Measurements from ENCODE around the gene BUB1B.
"Not testable (repeated sequence)": the region's sequence is repeated elsewhere in the genome, so short reads cannot be mapped to it uniquely, and the experiment has no call there.

The BUB1B gene

GRCh38 chr15:40130799-40131502 lies 29.9 kb upstream of the BUB1B start:
- H3K4me3 ChIP-seq, result no peak overlapping the region
- no peak overlapping the region for H3K27ac ChIP-seq
- TF ChIP-seq CTCF (IDR thresholded peaks at IDR 0.05), result no peak
- no peak for DNase-seq (ENCODE audit: low spot score)

GRCh38 chr15:40133544-40133943 lies 27.3 kb upstream of the BUB1B start:
- Histone ChIP-seq H3K27ac (no peak overlapping the region), H3K4me3 (no peak overlapping the region)
- no peak for TF ChIP-seq CTCF (IDR thresholded peaks at IDR 0.05)
- no peak for DNase-seq (ENCODE audit: low spot score)

- H3K27ac ChIP-seq, result no peak overlapping the region
- H3K4me3 ChIP-seq, result no peak overlapping the region
- TF ChIP-seq CTCF (IDR thresholded peaks at IDR 0.05), result no peak
- no peak for DNase-seq (ENCODE audit: low spot score)
These were observed 26.0 kb upstream of the BUB1B start for GRCh38 chr15:40134885-40135284.

GRCh38 chr15:40135846-40136450 lies 24.9 kb upstream of the BUB1B start:
- H3K27ac ChIP-seq; DNase-seq (ENCODE audit: low spot score); H3K4me3 ChIP-seq: not testable (repeated sequence)

- no peak for DNase-seq (ENCODE audit: low spot score)
- no peak for TF ChIP-seq CTCF (IDR thresholded peaks at IDR 0.05)
- no peak overlapping the region for H3K4me3 ChIP-seq
- no peak overlapping the region for H3K27ac ChIP-seq
These were observed 24.2 kb upstream of the BUB1B start for GRCh38 chr15:40136470-40137302.

- Histone ChIP-seq H3K27ac (no peak overlapping the region), H3K4me3 (no peak overlapping the region)
- no peak for DNase-seq (ENCODE audit: low spot score)
- TF ChIP-seq CTCF (IDR thresholded peaks at IDR 0.05), result no peak
These were observed 23.3 kb upstream of the BUB1B start for GRCh38 chr15:40137303-40138200.

GRCh38 chr15:40138201-40138570 lies 22.7 kb upstream of the BUB1B start:
- H3K4me3 ChIP-seq; H3K27ac ChIP-seq; DNase-seq (ENCODE audit: low spot score): not testable (repeated sequence)
